ENCODE results near the gene PYCR2. TPM values are rescaled to one million over a fixed set of nuclear protein-coding genes. Genes with fewer than 3 reads are reported as not detected.

Gene PYCR2
- 35.9 and 53.3 TPM in 2 replicates for total RNA-seq

DNA sequence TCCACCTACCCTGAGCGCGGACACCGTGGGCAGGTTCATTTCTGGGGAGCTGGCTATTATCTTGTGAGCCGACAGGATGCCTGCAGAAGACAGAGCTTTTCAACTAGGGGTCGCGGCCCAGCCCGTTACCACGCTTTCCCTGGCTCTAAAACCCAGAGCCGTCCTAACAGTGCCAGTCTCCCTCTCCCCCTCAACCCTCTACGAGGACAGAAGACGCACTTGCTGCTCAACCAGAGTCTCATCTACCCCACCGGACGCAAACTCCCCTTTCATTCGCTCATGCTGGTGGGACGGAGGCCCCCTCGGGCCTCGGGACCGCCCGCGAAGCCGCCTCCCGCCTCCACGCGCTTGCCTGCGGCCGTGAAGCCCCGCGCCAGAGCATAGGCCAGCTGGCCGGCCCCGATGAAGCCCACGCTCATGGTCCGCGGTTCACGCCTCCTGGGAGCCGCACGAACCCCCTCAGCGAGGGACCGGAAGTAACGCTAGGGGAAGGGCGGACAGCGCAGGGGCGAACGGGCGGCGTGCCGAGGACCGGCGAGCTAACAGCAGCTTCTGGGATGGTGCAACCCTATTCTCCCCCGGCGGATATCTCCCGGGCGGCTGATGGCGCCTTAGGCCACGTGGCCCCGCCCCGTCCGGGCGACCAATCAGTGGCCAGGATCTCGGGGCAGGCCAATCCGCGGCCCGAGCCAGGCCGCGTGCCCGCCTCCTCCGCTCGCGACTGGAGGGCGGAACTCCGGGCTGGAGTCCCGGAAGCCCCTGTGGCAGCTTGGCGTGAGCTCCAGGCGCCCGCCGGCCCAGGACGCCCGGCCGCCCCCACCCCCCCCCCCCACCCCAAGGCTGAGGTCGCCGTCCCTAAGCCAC lies at the start of gene PYCR2:
PYCR2 (minus strand) TSS at position 559 of the 864 bp plus-strand sequence; CDS start at position 419, 140 bp downstream.

DNA sequence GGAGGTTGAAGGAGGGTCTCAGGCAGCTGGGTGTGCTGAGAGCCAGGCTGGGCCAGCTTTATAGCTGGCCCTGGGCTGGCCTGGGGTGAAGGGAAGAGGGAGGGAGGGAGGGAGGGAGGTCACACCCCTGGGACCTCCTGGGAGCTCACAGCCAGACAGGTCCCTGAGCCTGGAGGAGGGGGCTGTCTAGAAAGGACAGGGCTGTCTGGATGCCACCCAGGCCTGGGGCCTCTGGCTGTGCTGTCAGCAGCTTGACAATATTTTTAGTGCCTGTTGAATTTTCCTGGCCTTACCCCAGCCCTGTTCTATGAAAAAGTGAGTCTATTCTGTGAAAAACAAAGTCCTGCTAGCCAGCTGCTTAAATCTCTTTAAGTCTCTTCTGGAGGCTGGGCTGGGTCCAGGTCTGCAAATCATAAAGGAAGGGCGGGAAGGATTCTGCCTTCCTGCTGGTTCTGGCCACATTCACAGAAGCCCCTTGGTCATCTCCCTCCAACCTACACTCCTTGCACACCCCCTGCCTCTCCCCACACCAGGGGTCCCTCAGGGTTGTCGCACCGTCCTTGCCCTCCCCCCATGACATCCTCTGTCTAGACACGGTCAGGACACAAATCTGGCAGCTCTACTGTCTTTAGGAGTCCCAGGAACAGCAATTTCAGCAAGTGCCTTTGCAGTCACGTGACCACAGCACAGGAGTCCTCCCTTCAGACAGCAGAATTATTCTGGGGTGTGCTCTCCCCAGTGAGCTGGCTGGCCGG lies 17.3 kb upstream of the PYCR2 start, which contains the start of gene LEFTY2:
LEFTY2 (minus strand) TSS at position 34 of the 755 bp plus-strand sequence. CDS start 80 bp downstream, outside the sequence.

DNA sequence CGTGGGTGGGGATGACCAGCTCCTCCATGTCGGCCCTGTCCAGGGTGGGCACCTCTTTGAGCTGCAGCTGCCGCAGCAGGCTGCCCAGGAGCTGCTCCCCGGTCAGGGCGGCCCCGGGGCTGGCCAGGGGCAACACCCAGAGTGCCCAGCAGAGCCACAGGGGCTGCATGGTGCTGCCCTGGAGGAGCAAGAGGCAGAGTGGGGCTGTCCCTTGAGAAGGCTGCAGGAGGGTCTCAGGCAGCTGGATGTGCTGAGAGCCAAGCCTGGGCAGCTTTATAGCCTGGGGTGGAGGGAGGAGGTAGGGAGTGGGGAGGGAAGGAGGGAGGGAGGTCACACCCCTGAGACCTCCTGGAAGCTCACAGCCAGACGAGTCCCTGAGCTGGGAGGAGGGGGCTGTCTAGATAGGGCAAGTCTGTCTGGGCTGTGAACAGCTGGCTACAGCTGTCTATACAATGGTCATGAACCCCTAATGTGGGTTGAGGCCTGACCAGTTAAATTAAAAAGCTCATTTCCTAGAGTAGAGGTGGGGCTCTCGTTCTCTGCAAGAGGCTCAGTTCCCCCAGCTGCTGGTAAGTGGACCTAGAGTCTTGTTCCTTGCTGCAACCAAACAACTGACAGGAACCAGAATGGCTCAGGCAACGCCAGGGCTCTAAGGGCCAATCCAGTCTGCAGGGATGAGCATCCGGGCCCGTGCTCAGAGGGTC lies 35.0 kb downstream of the PYCR2 start, which contains the start of gene LEFTY1:
LEFTY1 (minus strand) TSS at position 249 of the 704 bp plus-strand sequence; CDS start at position 169, 80 bp downstream.

DNA sequence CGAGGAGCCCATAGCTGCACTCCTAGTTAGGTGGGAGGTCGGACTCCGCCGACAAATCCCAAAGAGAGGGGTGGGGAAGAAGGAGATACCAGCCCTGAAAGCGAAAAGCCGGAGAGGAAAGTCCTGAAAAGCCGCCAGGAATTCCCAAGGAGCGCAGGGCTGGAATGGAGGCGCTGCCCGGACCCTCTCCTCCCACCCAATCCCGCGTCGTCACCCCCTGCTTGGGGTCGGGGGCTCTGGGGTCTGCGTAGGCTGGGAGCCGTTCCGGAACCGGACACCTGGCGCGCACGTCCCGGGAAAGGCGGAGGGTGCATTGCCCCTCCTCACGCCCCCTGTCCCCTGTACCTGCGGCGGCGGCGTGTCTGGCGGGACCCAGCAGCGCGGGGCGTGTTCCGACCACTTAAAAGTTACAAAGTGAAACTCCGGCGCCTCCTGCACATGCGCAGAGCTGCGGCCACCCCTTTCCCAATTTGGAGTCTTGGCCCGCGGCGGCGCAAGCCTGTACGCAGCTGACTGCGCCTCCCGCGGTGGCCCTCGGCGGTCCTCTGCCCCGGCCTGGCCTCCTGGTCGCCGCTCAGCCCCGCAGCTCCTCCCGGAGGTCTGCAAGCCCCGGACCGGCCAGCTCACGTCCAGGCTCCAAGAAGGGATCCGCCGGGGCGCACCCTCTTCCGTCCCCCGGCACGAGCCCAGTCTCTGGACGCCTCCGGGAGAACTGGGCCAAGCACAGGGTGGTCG lies 41.9 kb downstream of the PYCR2 start, which contains the start of gene TMEM63A:
TMEM63A (minus strand) TSS at position 422 of the 735 bp plus-strand sequence. CDS start 4,800 bp downstream, outside the sequence.

Other genes starting within 250 kb of the PYCR2 start
- gene SRP9, start 146.4 kb downstream of the PYCR2 start, total RNA-seq = 274 and 305 TPM in 2 replicates
- 21.9 and 73.9 TPM in 2 replicates for gene EPHX1, start 114.1 kb downstream of the PYCR2 start, total RNA-seq
- gene TMEM63A, start 41.9 kb downstream of the PYCR2 start, total RNA-seq = 10.0 and 25.4 TPM in 2 replicates
- gene LEFTY1, start 35.1 kb downstream of the PYCR2 start, total RNA-seq = not detected in 2 replicates
- gene LEFTY2, start 17.0 kb upstream of the PYCR2 start, total RNA-seq = not detected in 2 replicates
- gene SDE2, start 75.1 kb upstream of the PYCR2 start, total RNA-seq = 17.2 and 20.0 TPM in 2 replicates
- gene H3-3A, start 138.5 kb upstream of the PYCR2 start, total RNA-seq = 374 and 469 TPM in 2 replicates

Data from epithelial cell of alveolus of lung (primary cell).